Ovary (tissue), 9 donors: Measurements from ENCODE around the gene CACNB2. TPM values are rescaled to one million over a fixed set of nuclear protein-coding genes. Genes with fewer than 3 reads are reported as not detected.

Source experiments
- DNase-seq, 5 donors: peaks; one replicate each; pipeline ENCODE4 v3.0.0-alpha.2; 2019 to 2020
- H3K27ac ChIP-seq, 2 donors: fragments of 200-600 bp; one replicate each; pipeline versions ENCODE4 v1.5.1 to v1.8.0; 2019 to 2022
- H3K27me3 ChIP-seq: fragments of 200-600 bp; one replicate; pipeline ENCODE4 v1.8.0; 2022
- H3K36me3 ChIP-seq: fragments of 200-600 bp; sonication (generic); one replicate; pipeline ENCODE4 v1.5.1; 2019
- H3K4me1 ChIP-seq: one replicate; pipeline ENCODE4 v1.8.1; 2013; ENCODE audit warnings: mild to moderate bottlenecking, moderate library complexity; ENCODE audit not compliant: insufficient read depth
- H3K4me3 ChIP-seq: fragments of 200-600 bp; sonication (generic); one replicate; pipeline ENCODE4 v1.5.1; 2017
- H3K9me3 ChIP-seq, 2 donors: fragments of 200-600 bp in 1 of 2; sonication (generic) in 1 of 2; one replicate each; pipeline versions ENCODE4 v1.5.1 to v1.8.1; 2013 to 2019; ENCODE audit warnings: mild to moderate bottlenecking in 1 of 2, moderate library complexity in 1 of 2
- EP300 ChIP-seq: sonication (generic); formaldehyde crosslinking; IDR thresholded peaks from one replicate; pipeline ENCODE4 v1.6.1; 2017; ENCODE audit warnings: antibody characterized with exemption
- POLR2A ChIP-seq: fragments of 450-650 bp; IDR thresholded peaks from one replicate; pipeline ENCODE4 v1.6.1; 2017; ENCODE audit warnings: antibody characterized with exemption, mild to moderate bottlenecking, moderate library complexity
- WGBS, 3 donors: extraction: QIAGEN DNeasy Blood & Tissue Kit in 1 of 3; methylation state at CpG; one replicate each; pipeline versions ENCODE4 v1.1.5 to v1.1.7; 2013 to 2017; 5-methylcytosine and 5-hydroxymethylcytosine counted together
- intact Hi-C, 4 donors: fragments of 100-400 bp; cut with DNase I; formaldehyde crosslinking; loops; one replicate each; pipeline versions ENCODE4 v1.11.0 to v1.15.1; 2022 to 2023
- polyA plus RNA-seq, 2 donors: library from polyadenylated mRNA; stranded (reverse); fragments of 200-250 nt in 1 of 2; fragments of 350-450 nt in 1 of 2; fragmentation: Illumina TruSeq in 1 of 2; extraction: RNeasy Lipid Tissue Mini Kit (QIAGEN cat#74804) in 1 of 2; gene quantifications; one replicate each; pipeline ENCODE4 v1.2.3, GENCODE V29; 2013 to 2014
- total RNA-seq, 7 donors: library from RNA; depleted of rRNA in 2 of 7; stranded (reverse); fragments of >200 nt in 2 of 7; fragmentation: NEBNext Ultra II Directional in 3 of 7; extraction: Animal tissue kit (Norgen Biotek cat#: 25700) in 3 of 7; gene quantifications; one replicate each; pipeline versions ENCODE4 v1.1.0 to v1.2.4, GENCODE V29; 2016 to 2023
- TF ChIP-seq, protein P1 (sequence below), 3 donors: fragments of 450-650 bp in 2 of 3; fragments of 200-600 bp in 1 of 3; IDR thresholded peaks; one replicate each; pipeline versions ENCODE4 v1.5.1 to v1.8.0; 2016 to 2022; ENCODE audit warnings: antibody characterized with exemption in 3 of 3, mild to moderate bottlenecking in 1 of 3
- donor health status: DM: no; HTN: no; CAD: no; lungs with moderate emphysema.
- donor health status: DM: no; HTN: no; CAD: no.
- donor health status: Bipolar disorder and iron deficiency.
- donor health status: DM: yes; HTN: yes; CAD: no.
- donor health status: DM: no; HTN: no; CAD: no.
- donor health status: DM: yes; HTN: yes; CAD: no.

The CACNB2 gene
- total and polyA plus RNA-seq, 9 donors, result 8.9 to 60.9 (median 23.8) TPM

DNA sequence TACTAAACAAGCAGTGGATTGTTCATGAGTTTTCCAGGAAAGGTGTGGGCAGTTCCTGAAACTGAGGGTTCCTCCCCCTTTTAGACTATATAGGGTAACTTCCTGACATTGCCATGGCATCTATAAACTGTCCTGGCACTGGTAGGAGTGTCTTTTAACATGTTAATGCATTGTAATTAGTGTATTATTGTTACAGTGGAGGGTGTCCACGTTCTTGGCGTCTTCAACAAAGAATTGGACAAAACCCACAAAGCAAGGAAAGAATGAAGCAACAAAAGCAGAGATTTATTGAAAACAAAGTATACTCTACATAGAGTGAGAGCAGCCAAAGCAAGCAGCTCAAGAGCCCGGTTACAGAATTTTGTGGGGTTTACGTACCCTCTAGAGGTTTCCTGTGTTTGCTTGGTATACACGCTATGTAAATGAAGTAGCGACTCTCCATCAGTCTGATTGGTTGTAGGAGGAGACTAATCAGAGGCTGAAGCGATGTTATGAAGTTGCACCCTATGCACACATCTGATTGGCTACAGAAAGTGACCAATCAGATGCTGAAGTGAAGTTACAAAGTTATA, 335.9 kb downstream of the CACNB2 start:
- Histone ChIP-seq H3K4me1 (peaks cover 6% of the 10 kb centered on the region), H3K27ac (no peak overlapping the region), H3K27me3 (no peaks in the 10 kb centered on the region), H3K9me3 (no peaks in the 10 kb centered on the region), H3K36me3 (no peaks in the 10 kb centered on the region), H3K4me3 (no peak overlapping the region)
- intact Hi-C loops, result no loop called here
- DNase-seq, result no peak
- TF ChIP-seq EP300 (no peak), POLR2A (no peak)
- TF ChIP-seq, protein P1, sequence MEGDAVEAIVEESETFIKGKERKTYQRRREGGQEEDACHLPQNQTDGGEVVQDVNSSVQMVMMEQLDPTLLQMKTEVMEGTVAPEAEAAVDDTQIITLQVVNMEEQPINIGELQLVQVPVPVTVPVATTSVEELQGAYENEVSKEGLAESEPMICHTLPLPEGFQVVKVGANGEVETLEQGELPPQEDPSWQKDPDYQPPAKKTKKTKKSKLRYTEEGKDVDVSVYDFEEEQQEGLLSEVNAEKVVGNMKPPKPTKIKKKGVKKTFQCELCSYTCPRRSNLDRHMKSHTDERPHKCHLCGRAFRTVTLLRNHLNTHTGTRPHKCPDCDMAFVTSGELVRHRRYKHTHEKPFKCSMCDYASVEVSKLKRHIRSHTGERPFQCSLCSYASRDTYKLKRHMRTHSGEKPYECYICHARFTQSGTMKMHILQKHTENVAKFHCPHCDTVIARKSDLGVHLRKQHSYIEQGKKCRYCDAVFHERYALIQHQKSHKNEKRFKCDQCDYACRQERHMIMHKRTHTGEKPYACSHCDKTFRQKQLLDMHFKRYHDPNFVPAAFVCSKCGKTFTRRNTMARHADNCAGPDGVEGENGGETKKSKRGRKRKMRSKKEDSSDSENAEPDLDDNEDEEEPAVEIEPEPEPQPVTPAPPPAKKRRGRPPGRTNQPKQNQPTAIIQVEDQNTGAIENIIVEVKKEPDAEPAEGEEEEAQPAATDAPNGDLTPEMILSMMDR (IDR thresholded peaks at IDR 0.05), result no peak
- WGBS, 3 donors, result 71 to 78% (median 73%) methylated on average over 7 of the region's 7 CpGs

DNA sequence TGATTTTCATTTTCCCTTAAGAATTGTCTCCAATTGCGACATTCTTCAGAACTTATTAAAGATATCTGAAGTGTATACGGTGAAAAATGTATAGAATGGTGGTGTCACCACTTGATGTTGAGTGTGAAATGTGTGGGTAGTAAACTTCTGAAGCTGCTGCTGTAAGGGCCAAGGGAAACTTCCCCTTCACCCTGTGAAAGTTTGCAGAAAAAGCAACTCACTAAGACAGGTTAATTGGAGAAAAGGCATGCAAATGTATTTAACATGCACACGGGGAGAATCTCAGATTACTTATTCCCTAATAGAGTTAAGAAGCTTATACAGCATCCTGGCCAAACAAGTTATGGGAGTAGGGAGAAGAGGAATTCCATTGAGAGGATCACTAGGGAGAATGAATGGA, 338.1 kb downstream of the CACNB2 start:
- H3K4me1 ChIP-seq, result peaks cover 4% of the 10 kb centered on the region
- H3K27ac ChIP-seq, result no peak overlapping the region
- no peaks in the 10 kb centered on the region for H3K27me3 ChIP-seq
- H3K9me3 ChIP-seq, result no peaks in the 10 kb centered on the region
- intact Hi-C loops, result no loop called here
- DNase-seq, result no peak
- H3K4me3 ChIP-seq, result no peak overlapping the region
- TF ChIP-seq, protein P1 (IDR thresholded peaks at IDR 0.05), result no peak
- TF ChIP-seq EP300 (no peak), POLR2A (no peak)
- 78 to 82% (median 78%) methylated on average over 3 of the region's 3 CpGs for WGBS, 3 donors
- no peaks in the 10 kb centered on the region for H3K36me3 ChIP-seq

DNA sequence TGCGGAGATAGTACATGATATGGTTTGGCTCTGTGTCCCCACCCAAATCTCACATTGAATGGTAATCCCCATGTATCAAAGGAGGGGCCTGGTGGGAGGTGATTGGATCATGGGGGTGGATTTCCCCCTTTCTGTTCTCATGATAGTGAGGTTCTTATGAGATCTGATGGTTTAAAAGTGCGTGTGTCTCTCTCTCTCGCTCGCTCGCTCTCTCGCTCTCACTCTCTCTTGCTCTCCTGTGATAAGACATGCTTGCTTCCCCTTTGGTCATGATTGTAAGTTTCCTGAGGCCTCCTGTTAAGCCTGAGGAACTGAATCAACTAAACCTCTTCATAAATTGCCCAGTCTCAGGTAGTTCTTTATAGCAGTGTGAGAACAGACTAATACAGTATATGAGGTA, 339.3 kb downstream of the CACNB2 start:
- Histone ChIP-seq H3K36me3 (no peaks in the 10 kb centered on the region), H3K4me3 (no peak overlapping the region), H3K27me3 (no peaks in the 10 kb centered on the region), H3K4me1 (peaks cover 2% of the 10 kb centered on the region), H3K9me3 (no peaks in the 10 kb centered on the region), H3K27ac (no peak overlapping the region)
- intact Hi-C loops, result no loop called here
- DNase-seq, result no peak
- TF ChIP-seq, protein P1 (IDR thresholded peaks at IDR 0.05), result no peak
- no peak for TF ChIP-seq EP300
- no peak for TF ChIP-seq POLR2A
- 96 to 98% (median 97%) methylated on average over 5 to 6 of the region's 6 CpGs for WGBS, 3 donors

DNA sequence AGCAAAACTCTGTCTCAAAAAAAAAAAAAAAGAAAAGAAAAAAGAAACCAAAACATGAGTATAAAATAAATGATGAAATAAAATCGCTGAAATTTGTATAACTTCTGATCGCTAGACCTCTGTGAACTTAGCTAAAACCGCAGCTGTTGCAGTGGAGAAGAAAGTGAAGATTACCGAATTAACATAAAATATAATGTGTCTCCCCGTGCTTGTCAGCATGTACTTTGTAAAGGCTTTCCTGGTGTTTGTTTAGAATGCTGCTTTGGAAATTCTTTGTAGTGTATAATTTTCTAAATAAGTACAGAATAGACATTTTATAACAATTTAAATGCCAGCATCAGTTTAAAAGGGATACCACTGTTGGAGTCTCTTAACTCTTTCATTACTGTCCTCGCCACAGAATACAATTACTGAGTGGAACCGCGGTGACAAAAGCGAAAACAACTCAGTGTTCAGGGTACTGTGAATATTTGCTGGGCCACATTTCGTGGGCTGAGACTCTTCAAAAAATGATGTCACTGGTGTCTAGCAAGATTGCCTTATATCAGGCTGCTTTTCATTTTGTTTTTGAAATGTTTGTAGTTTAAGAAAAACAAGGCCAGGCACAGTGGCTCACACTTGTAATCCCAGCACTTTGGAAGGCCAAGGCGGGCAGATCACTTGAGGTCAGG, 343.4 kb downstream of the CACNB2 start:
- Histone ChIP-seq H3K4me1 (peaks cover 2% of the 10 kb centered on the region), H3K27ac (peak overlapping the region in 1 of 2 donors; percentile 20), H3K27me3 (no peaks in the 10 kb centered on the region), H3K4me3 (no peak overlapping the region), H3K36me3 (no peaks in the 10 kb centered on the region), H3K9me3 (no peaks in the 10 kb centered on the region)
- WGBS, 3 donors, result 43 to 69% (median 46%) methylated on average over 11 of the region's 11 CpGs
- TF ChIP-seq POLR2A, result no peak
- TF ChIP-seq, protein P1 (IDR thresholded peaks at IDR 0.05), result no peak
- no peak for TF ChIP-seq EP300
- no peak for DNase-seq
- intact Hi-C loops, result no loop called here
